ENCODE results near the gene FAM162B.

FAM162B gene

GRCh38 chr6:116764961-116765841 lies at the start of gene FAM162B:
TSS of gene FAM162B (minus strand) at chr6:116765719. CDS start at chr6:116765576, 143 bp downstream.
- Histone ChIP-seq H3K27ac (ENCODE audit: low read length) (no peak within 1 kb of the TSS), H3K9me3 (ENCODE audit: control insufficient read depth in 1 of 2, low read length in 2 of 2) (no peaks in the 10 kb centered on the region), H3K4me3 (ENCODE audit: low read depth in 1 of 2, low read length in 2 of 2) (peak within 1 kb of the TSS; percentile 26 to 82), H3K27me3 (ENCODE audit: low read depth, low read length) (peaks cover 9% of the 10 kb centered on the region), H3K36me3 (ENCODE audit: control insufficient read depth in 1 of 2, insufficient read depth in 2 of 2, low read length in 2 of 2) (no peaks in the 10 kb centered on the region), H3K4me1 (ENCODE audit: control insufficient read depth in 1 of 2, insufficient read depth in 2 of 2, low read length in 2 of 2) (peaks cover 0 to 14% of the 10 kb centered on the region in 2 donors)

- H3K36me3 ChIP-seq (ENCODE audit: control insufficient read depth in 1 of 2, insufficient read depth in 2 of 2, low read length in 2 of 2), result no peaks in the 10 kb centered on the region
- no peaks in the 10 kb centered on the region for H3K27me3 ChIP-seq (ENCODE audit: low read depth, low read length)
- H3K27ac ChIP-seq (ENCODE audit: low read length), result no peak overlapping the region
- H3K4me1 ChIP-seq (ENCODE audit: control insufficient read depth in 1 of 2, insufficient read depth in 2 of 2, low read length in 2 of 2), result no peaks in the 10 kb centered on the region
- no peak overlapping the region for H3K4me3 ChIP-seq (ENCODE audit: low read depth in 1 of 2, low read length in 2 of 2)
- H3K9me3 ChIP-seq (ENCODE audit: control insufficient read depth in 1 of 2, low read length in 2 of 2), result peaks cover 0 to 6% of the 10 kb centered on the region in 2 donors
These were observed 46.6 kb upstream of the FAM162B start for GRCh38 chr6:116812051-116812650.

DNA sequence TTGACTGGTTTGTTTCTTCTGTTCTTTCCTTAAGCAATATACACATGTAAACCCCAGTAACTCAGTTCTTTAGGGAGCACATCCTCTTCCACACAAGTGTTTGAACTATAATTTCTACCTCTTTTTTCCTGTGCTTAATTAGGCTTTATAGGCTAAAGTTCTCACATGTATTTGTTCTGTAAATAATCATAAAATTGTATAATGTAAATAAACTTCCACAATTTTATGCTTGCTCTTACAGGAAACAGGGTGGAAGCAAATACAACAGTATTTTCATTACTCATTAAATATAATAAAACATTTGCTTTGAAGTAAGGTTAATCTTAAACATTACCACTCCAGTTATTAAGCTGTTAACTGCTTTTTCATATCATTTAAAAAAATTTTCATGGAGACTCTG lies 36.5 kb upstream of the FAM162B start:
- Histone ChIP-seq H3K4me1 (ENCODE audit: control insufficient read depth in 1 of 2, insufficient read depth in 2 of 2, low read length in 2 of 2) (no peaks in the 10 kb centered on the region), H3K9me3 (ENCODE audit: control insufficient read depth in 1 of 2, low read length in 2 of 2) (no peaks in the 10 kb centered on the region), H3K36me3 (ENCODE audit: control insufficient read depth in 1 of 2, insufficient read depth in 2 of 2, low read length in 2 of 2) (no peaks in the 10 kb centered on the region), H3K27ac (ENCODE audit: low read length) (no peak overlapping the region), H3K4me3 (ENCODE audit: low read depth in 1 of 2, low read length in 2 of 2) (no peak overlapping the region), H3K27me3 (ENCODE audit: low read depth, low read length) (no peaks in the 10 kb centered on the region)

DNA sequence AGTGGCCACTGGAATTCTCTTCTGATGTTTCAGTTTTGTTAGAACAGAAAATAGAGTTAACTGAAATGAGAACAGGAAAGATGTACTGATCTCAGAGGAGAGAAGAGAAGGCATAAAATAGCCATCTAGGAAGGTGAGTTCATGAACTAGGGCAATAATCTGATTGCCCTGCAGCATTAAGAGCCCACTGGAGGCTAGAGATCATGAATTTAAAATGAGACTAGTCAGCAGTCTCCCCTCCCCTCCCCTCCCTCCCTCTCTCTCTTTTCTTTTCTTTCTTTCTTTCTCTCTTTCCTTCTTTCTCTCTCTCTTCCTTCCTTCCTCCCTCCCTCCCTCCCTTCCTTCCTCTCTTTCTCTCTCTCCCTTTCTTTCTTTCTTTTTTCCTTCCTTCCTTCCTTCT lies 34.4 kb upstream of the FAM162B start:
- Histone ChIP-seq H3K27ac (ENCODE audit: low read length) (no peak overlapping the region), H3K36me3 (ENCODE audit: control insufficient read depth in 1 of 2, insufficient read depth in 2 of 2, low read length in 2 of 2) (no peaks in the 10 kb centered on the region), H3K9me3 (ENCODE audit: control insufficient read depth in 1 of 2, low read length in 2 of 2) (no peaks in the 10 kb centered on the region), H3K4me1 (ENCODE audit: control insufficient read depth in 1 of 2, insufficient read depth in 2 of 2, low read length in 2 of 2) (no peaks in the 10 kb centered on the region), H3K27me3 (ENCODE audit: low read depth, low read length) (no peaks in the 10 kb centered on the region), H3K4me3 (ENCODE audit: low read depth in 1 of 2, low read length in 2 of 2) (no peak overlapping the region)

DNA sequence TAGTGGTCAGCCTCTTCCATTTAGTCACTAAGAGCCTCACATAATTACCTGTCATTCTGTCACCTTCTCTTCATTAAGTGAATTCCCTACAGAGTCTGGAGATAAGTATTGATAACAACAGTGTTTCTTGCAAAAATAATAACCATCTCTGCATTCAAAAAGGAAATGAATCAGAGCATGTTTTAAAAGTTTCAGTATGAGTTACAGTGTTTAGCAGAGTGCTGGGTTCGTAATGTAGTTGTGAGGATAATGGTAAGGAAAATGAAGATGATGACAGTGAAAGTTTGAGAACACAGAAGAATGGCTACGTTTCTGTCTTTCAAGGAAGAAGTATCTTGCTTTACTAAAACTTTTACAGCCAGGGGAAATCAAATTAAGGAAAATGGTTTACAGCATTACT lies 32.1 kb upstream of the FAM162B start:
- Histone ChIP-seq H3K4me1 (ENCODE audit: control insufficient read depth in 1 of 2, insufficient read depth in 2 of 2, low read length in 2 of 2) (no peaks in the 10 kb centered on the region), H3K36me3 (ENCODE audit: control insufficient read depth in 1 of 2, insufficient read depth in 2 of 2, low read length in 2 of 2) (no peaks in the 10 kb centered on the region), H3K27ac (ENCODE audit: low read length) (no peak overlapping the region)

DNA sequence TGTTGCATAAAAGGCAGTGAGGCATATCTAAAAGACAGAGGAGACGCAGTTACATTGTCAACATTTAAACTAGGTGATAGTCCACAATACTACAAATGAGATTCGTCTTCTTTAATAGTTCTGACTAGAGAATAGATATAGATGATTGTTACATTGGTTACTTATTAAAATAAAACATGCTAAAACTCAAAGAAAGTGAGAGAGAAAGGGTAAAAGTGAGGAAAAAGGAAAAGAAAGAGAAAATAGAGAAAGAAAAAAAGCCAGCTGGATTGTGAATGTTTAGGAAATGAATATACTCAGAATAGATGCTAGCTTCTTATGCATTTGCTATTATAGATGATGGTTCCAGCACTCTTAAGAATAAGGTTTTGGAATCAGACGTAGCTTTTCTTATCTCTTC lies 27.7 kb upstream of the FAM162B start:
- Histone ChIP-seq H3K4me1 (ENCODE audit: control insufficient read depth in 1 of 2, insufficient read depth in 2 of 2, low read length in 2 of 2) (no peaks in the 10 kb centered on the region), H3K36me3 (ENCODE audit: control insufficient read depth in 1 of 2, insufficient read depth in 2 of 2, low read length in 2 of 2) (no peaks in the 10 kb centered on the region), H3K27me3 (ENCODE audit: low read depth, low read length) (no peaks in the 10 kb centered on the region), H3K9me3 (ENCODE audit: control insufficient read depth in 1 of 2, low read length in 2 of 2) (no peaks in the 10 kb centered on the region), H3K4me3 (ENCODE audit: low read depth in 1 of 2, low read length in 2 of 2) (no peak overlapping the region), H3K27ac (ENCODE audit: low read length) (no peak overlapping the region)

More for the DNA sequence above, 32.1 kb upstream of the FAM162B start:
- H3K27me3 ChIP-seq (ENCODE audit: low read depth, low read length), result no peaks in the 10 kb centered on the region
- no peaks in the 10 kb centered on the region for H3K9me3 ChIP-seq (ENCODE audit: control insufficient read depth in 1 of 2, low read length in 2 of 2)
- no peak overlapping the region for H3K4me3 ChIP-seq (ENCODE audit: low read depth in 1 of 2, low read length in 2 of 2)

DNA sequence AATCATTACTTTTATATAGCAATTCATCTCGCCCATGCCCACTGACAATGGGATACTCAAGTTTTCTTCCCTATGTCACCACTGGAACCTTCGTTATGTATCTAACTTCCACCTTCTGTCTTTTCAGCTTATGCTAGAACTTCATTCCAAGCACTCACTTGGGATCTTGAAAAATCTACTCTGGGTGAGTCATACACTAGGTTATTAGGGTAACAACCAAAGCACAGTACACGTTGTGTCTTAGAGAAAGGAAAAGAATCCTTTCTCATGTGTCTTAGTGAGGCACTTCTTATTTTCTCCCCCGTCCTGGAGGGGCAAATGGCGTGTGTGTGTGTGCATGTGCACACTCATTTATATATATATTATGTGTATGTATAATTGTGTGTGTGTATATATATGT lies 18.3 kb upstream of the FAM162B start:
- no peaks in the 10 kb centered on the region for H3K27me3 ChIP-seq (ENCODE audit: low read depth, low read length)

GRCh38 chr6:116779573-116780164 lies 14.2 kb upstream of the FAM162B start:
- Histone ChIP-seq H3K4me3 (ENCODE audit: low read depth in 1 of 2, low read length in 2 of 2) (no peak overlapping the region), H3K4me1 (ENCODE audit: control insufficient read depth in 1 of 2, insufficient read depth in 2 of 2, low read length in 2 of 2) (no peaks in the 10 kb centered on the region), H3K9me3 (ENCODE audit: control insufficient read depth in 1 of 2, low read length in 2 of 2) (no peaks in the 10 kb centered on the region), H3K27me3 (ENCODE audit: low read depth, low read length) (no peaks in the 10 kb centered on the region), H3K36me3 (ENCODE audit: control insufficient read depth in 1 of 2, insufficient read depth in 2 of 2, low read length in 2 of 2) (no peaks in the 10 kb centered on the region), H3K27ac (ENCODE audit: low read length) (no peak overlapping the region)

More for the DNA sequence above, 18.3 kb upstream of the FAM162B start:
- no peaks in the 10 kb centered on the region for H3K9me3 ChIP-seq (ENCODE audit: control insufficient read depth in 1 of 2, low read length in 2 of 2)
- no peak overlapping the region for H3K27ac ChIP-seq (ENCODE audit: low read length)
- no peaks in the 10 kb centered on the region for H3K36me3 ChIP-seq (ENCODE audit: control insufficient read depth in 1 of 2, insufficient read depth in 2 of 2, low read length in 2 of 2)
- H3K4me3 ChIP-seq (ENCODE audit: low read depth in 1 of 2, low read length in 2 of 2), result no peak overlapping the region
- H3K4me1 ChIP-seq (ENCODE audit: control insufficient read depth in 1 of 2, insufficient read depth in 2 of 2, low read length in 2 of 2), result no peaks in the 10 kb centered on the region

DNA sequence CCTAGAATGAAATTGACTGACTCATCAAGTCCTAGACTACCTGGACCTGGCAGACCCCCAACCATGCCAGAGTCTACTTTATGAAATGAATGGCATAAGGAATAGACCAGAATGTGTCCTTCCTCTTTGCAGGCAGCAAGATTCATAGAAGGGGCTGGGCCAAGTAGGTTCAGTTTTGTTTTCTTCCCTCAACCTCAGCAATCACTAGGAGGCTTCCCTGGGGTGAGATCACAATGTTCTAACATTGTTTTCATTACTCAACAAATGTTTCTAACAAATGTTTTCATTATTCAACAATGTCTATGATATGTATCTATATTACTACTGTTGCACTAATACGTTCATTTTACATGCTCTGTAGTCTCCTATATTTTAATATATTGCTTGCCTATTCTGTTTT lies 8.4 kb upstream of the FAM162B start:
- Histone ChIP-seq H3K27me3 (ENCODE audit: low read depth, low read length) (no peaks in the 10 kb centered on the region), H3K4me1 (ENCODE audit: control insufficient read depth in 1 of 2, insufficient read depth in 2 of 2, low read length in 2 of 2) (no peaks in the 10 kb centered on the region), H3K9me3 (ENCODE audit: control insufficient read depth in 1 of 2, low read length in 2 of 2) (no peaks in the 10 kb centered on the region)

DNA sequence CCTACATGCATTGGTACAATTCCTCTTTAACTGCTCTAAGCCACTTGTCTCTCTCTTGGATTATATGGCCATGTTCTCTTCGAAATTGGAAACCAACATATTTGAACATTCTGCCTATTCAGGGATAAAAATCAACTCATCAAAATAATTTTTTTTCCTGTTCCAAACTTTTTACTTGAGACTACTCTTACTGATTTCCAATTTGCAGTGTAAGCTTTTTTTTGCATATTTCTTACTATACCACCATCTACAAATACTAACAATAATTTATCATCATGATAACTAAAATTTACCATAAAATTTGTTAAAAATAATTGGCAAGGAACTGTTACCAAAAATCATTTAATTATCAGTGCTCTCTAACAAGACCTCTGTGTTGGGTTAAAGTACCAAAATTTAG lies 6.9 kb upstream of the FAM162B start:
- Histone ChIP-seq H3K36me3 (ENCODE audit: control insufficient read depth in 1 of 2, insufficient read depth in 2 of 2, low read length in 2 of 2) (no peaks in the 10 kb centered on the region), H3K4me1 (ENCODE audit: control insufficient read depth in 1 of 2, insufficient read depth in 2 of 2, low read length in 2 of 2) (no peaks in the 10 kb centered on the region), H3K27ac (ENCODE audit: low read length) (no peak overlapping the region), H3K9me3 (ENCODE audit: control insufficient read depth in 1 of 2, low read length in 2 of 2) (no peaks in the 10 kb centered on the region), H3K27me3 (ENCODE audit: low read depth, low read length) (no peaks in the 10 kb centered on the region), H3K4me3 (ENCODE audit: low read depth in 1 of 2, low read length in 2 of 2) (no peak overlapping the region)

More for the DNA sequence above, 8.4 kb upstream of the FAM162B start:
- Histone ChIP-seq H3K4me3 (ENCODE audit: low read depth in 1 of 2, low read length in 2 of 2) (no peak overlapping the region), H3K36me3 (ENCODE audit: control insufficient read depth in 1 of 2, insufficient read depth in 2 of 2, low read length in 2 of 2) (no peaks in the 10 kb centered on the region), H3K27ac (ENCODE audit: low read length) (no peak overlapping the region)

GRCh38 chr6:116767715-116768114 lies 2.2 kb upstream of the FAM162B start:
- no peaks in the 10 kb centered on the region for H3K9me3 ChIP-seq (ENCODE audit: control insufficient read depth in 1 of 2, low read length in 2 of 2)
- H3K36me3 ChIP-seq (ENCODE audit: control insufficient read depth in 1 of 2, insufficient read depth in 2 of 2, low read length in 2 of 2), result no peaks in the 10 kb centered on the region
- peaks cover 0 to 14% of the 10 kb centered on the region in 2 donors for H3K4me1 ChIP-seq (ENCODE audit: control insufficient read depth in 1 of 2, insufficient read depth in 2 of 2, low read length in 2 of 2)
- H3K27me3 ChIP-seq (ENCODE audit: low read depth, low read length), result peaks cover 9% of the 10 kb centered on the region
- H3K4me3 ChIP-seq (ENCODE audit: low read depth in 1 of 2, low read length in 2 of 2), result no peak overlapping the region
- no peak overlapping the region for H3K27ac ChIP-seq (ENCODE audit: low read length)
